ENCODE data around the gene LILRB4. TPM values are rescaled to one million over a fixed set of nuclear protein-coding genes. Genes with fewer than 3 reads are reported as not detected.

Gene LILRB4
- total RNA-seq, 1 experiment from 2014 or later: not detected

- CTCF ChIA-PET: no interaction called here
- intact Hi-C loops (cut with micrococcal nuclease; ENCODE audit: unreplicated experiment): loop anchor here (1.0 kb wide), 1 partner anchor 266 kb away; no protein-coding TSS in a partner anchor
- DNase-seq: no peak
- peak; percentile 54 for TF ChIP-seq CTCF (IDR thresholded peaks at IDR 0.05; ENCODE audit: unreplicated experiment)
- no peak overlapping the region for H3K4me3 Mint-ChIP-seq (ENCODE audit: low read depth, unreplicated experiment)
- no peaks in the 10 kb centered on the region for H3K36me3 Mint-ChIP-seq (ENCODE audit: insufficient read depth, unreplicated experiment)
- no peaks in the 10 kb centered on the region for H3K9me3 Mint-ChIP-seq (ENCODE audit: low read depth, unreplicated experiment)
- peaks cover 64% of the 10 kb centered on the region for H3K27me3 Mint-ChIP-seq (ENCODE audit: unreplicated experiment)
- no peak overlapping the region for H3K27ac Mint-ChIP-seq (ENCODE audit: unreplicated experiment)
- BruUV-seq (replicated peaks): no TSS peak
- no peaks in the 10 kb centered on the region for H3K4me1 Mint-ChIP-seq (ENCODE audit: low read depth, unreplicated experiment)
Observed at GRCh38 chr19:54653181-54653809, 9.5 kb upstream of the LILRB4 start.

- H3K4me1 Mint-ChIP-seq (ENCODE audit: low read depth, unreplicated experiment): no peaks in the 10 kb centered on the region
- H3K9me3 Mint-ChIP-seq (ENCODE audit: low read depth, unreplicated experiment): peaks cover 5% of the 10 kb centered on the region
- H3K36me3 Mint-ChIP-seq (ENCODE audit: insufficient read depth, unreplicated experiment): no peaks in the 10 kb centered on the region
- intact Hi-C loops (cut with micrococcal nuclease; ENCODE audit: unreplicated experiment): no loop called here
- no peak overlapping the region for H3K27ac Mint-ChIP-seq (ENCODE audit: unreplicated experiment)
- peaks cover 62% of the 10 kb centered on the region for H3K27me3 Mint-ChIP-seq (ENCODE audit: unreplicated experiment)
- CTCF ChIA-PET: no interaction called here
- DNase-seq: no peak
- no peak overlapping the region for H3K4me3 Mint-ChIP-seq (ENCODE audit: low read depth, unreplicated experiment)
- no peak for TF ChIP-seq CTCF (IDR thresholded peaks at IDR 0.05; ENCODE audit: unreplicated experiment)
- BruUV-seq (replicated peaks): no TSS peak
Observed at GRCh38 chr19:54654447-54655321, 8.1 kb upstream of the LILRB4 start.

- intact Hi-C loops (cut with micrococcal nuclease; ENCODE audit: unreplicated experiment): no loop called here
- Mint-ChIP-seq H3K9me3 (ENCODE audit: low read depth, unreplicated experiment) (peaks cover 5% of the 10 kb centered on the region), H3K27ac (ENCODE audit: unreplicated experiment) (no peak overlapping the region), H3K4me3 (ENCODE audit: low read depth, unreplicated experiment) (no peak overlapping the region), H3K4me1 (ENCODE audit: low read depth, unreplicated experiment) (no peaks in the 10 kb centered on the region), H3K27me3 (ENCODE audit: unreplicated experiment) (peaks cover 77% of the 10 kb centered on the region), H3K36me3 (ENCODE audit: insufficient read depth, unreplicated experiment) (no peaks in the 10 kb centered on the region)
- CTCF ChIA-PET: no interaction called here
- no TSS peak for BruUV-seq (replicated peaks)
- no peak for TF ChIP-seq CTCF (IDR thresholded peaks at IDR 0.05; ENCODE audit: unreplicated experiment)
- DNase-seq: no peak
Observed at GRCh38 chr19:54659300-54659699, 3.5 kb upstream of the LILRB4 start.

GRCh38 chr19:54660306-54660705 is 2.5 kb upstream of the LILRB4 start:
- BruUV-seq (replicated peaks): no TSS peak
- intact Hi-C loops (cut with micrococcal nuclease; ENCODE audit: unreplicated experiment): no loop called here
- Mint-ChIP-seq H3K27ac (ENCODE audit: unreplicated experiment) (no peak overlapping the region), H3K9me3 (ENCODE audit: low read depth, unreplicated experiment) (peaks cover 5% of the 10 kb centered on the region), H3K36me3 (ENCODE audit: insufficient read depth, unreplicated experiment) (no peaks in the 10 kb centered on the region), H3K27me3 (ENCODE audit: unreplicated experiment) (peaks cover 74% of the 10 kb centered on the region), H3K4me3 (ENCODE audit: low read depth, unreplicated experiment) (no peak overlapping the region), H3K4me1 (ENCODE audit: low read depth, unreplicated experiment) (no peaks in the 10 kb centered on the region)
- no peak for TF ChIP-seq CTCF (IDR thresholded peaks at IDR 0.05; ENCODE audit: unreplicated experiment)
- CTCF ChIA-PET: no interaction called here
- no peak for DNase-seq
